Heart left ventricle (tissue), 16 donors: Measurements from ENCODE around the gene TP53RK. TPM values are rescaled to one million over a fixed set of nuclear protein-coding genes. Genes with fewer than 3 reads are reported as not detected.
A peak's percentile ranks its signal among the peaks of the same experiment; 100 is the strongest.

Source experiments
- ATAC-seq, 4 donors: fragments of 200-7000 bp; cut with Tn5 transposase; one replicate each; pipeline ENCODE4 v1.9.1; 2020 to 2022; ENCODE audit warnings: moderate library complexity in 4 of 4, mild to moderate bottlenecking in 3 of 4, moderate number of reproducible peaks in 1 of 4
- DNase-seq, 5 donors: peaks; one replicate each; pipeline ENCODE4 v3.0.0-alpha.2; 2020
- H3K27ac ChIP-seq, 12 donors: fragments of 200-600 bp; sonication (generic) in 4 of 12; one replicate each; pipeline versions ENCODE4 v1.5.0 to v1.8.0; 2016 to 2022; ENCODE audit warnings: mild to moderate bottlenecking in 2 of 12
- H3K27me3 ChIP-seq, 9 donors: fragments of 200-600 bp; sonication (generic) in 2 of 9; one replicate each; pipeline versions ENCODE4 v1.5.1 to v1.8.0; 2016 to 2022; ENCODE audit warnings: mild to moderate bottlenecking in 3 of 9
- H3K36me3 ChIP-seq, 9 donors: fragments of 200-600 bp; sonication (generic) in 2 of 9; one replicate each; pipeline versions ENCODE4 v1.5.0 to v1.8.0; 2018 to 2022; ENCODE audit warnings: mild to moderate bottlenecking in 2 of 9
- H3K4me1 ChIP-seq, 12 donors: fragments of 200-600 bp; sonication (generic) in 4 of 12; one replicate each; pipeline versions ENCODE4 v1.5.0 to v1.8.0; 2016 to 2022; ENCODE audit warnings: mild to moderate bottlenecking in 3 of 12
- H3K4me3 ChIP-seq, 12 donors: fragments of 200-600 bp; sonication (generic) in 4 of 12; one replicate each; pipeline versions ENCODE4 v1.5.0 to v1.8.0; 2017 to 2022; ENCODE audit warnings: mild to moderate bottlenecking in 9 of 12, moderate library complexity in 4 of 12
- H3K9me3 ChIP-seq, 12 donors: fragments of 200-600 bp; sonication (generic) in 4 of 12; one replicate each; pipeline versions ENCODE4 v1.5.0 to v1.8.0; 2016 to 2022; ENCODE audit warnings: mild to moderate bottlenecking in 1 of 12
- POLR2A ChIP-seq, 2 donors: fragments of 450-650 bp; IDR thresholded peaks; one replicate each; pipeline ENCODE4 v1.6.1; 2017; ENCODE audit warnings: antibody characterized with exemption in 2 of 2, mild to moderate bottlenecking in 2 of 2, moderate library complexity in 2 of 2
- WGBS, 4 donors: extraction: QIAGEN DNeasy Blood & Tissue Kit in 2 of 4; methylation state at CpG; one replicate each; pipeline versions ENCODE4 v1.1.5 to v1.1.7; 2013 to 2018; 5-methylcytosine and 5-hydroxymethylcytosine counted together
- intact Hi-C, 10 donors: fragments of 100-400 bp; cut with DNase I; formaldehyde crosslinking; loops; one replicate each; pipeline versions ENCODE4 v1.11.1 to v1.14.2; 2022
- polyA plus RNA-seq, 2 donors: library from polyadenylated mRNA; stranded (reverse); fragments of 200-250 nt; gene quantifications; one replicate each; pipeline ENCODE4 v1.2.3, GENCODE V29; 2013
- total RNA-seq, 9 donors: library from RNA; depleted of rRNA in 2 of 9; stranded (reverse); fragments of >200 nt in 2 of 9; fragmentation: NEBNext Ultra II Directional in 3 of 9; extraction: Animal tissue kit (Norgen Biotek cat#: 25700) in 3 of 9; gene quantifications; one replicate each; pipeline versions ENCODE4 v1.1.0 to v1.2.4, GENCODE V29; 2016 to 2023
- TF ChIP-seq, protein P1 (sequence below), 12 donors: fragments of 200-600 bp; sonication (generic) in 4 of 12; IDR thresholded peaks; one replicate each; pipeline versions ENCODE4 v1.5.0 to v1.8.0; 2018 to 2022; ENCODE audit warnings: antibody characterized with exemption in 12 of 12, mild to moderate bottlenecking in 5 of 12
- donor health status: ischemic (EF 13 %, LVEDD 7.1; RV severe dilation, severe dysfunction).
- donor health status: healthy with polysubstance abuse.
- donor health status: DM: no; HTN: yes; CAD: no.
- donor health status: DM: no; HTN: no; CAD: no.
- donor health status: ischemic (EF 25% LVEDD 6.9; RV normal size, moderate dysfunction).
- donor health status: ischemic (EF 25% LVEDD 5.7; RV mildly dilated, moderate dysfunction).
- donor health status: healthy.
- donor health status: DM: yes; HTN: yes; CAD: no.
- donor health status: ischemic (EF 35%, LVEDD 5.7; RV mildly dilated, moderate dysfunction).
- donor health status: nonischemic (EF 11% LVEDD 7.7; RV severe dilation, severe dysfunction).
- donor health status: DM: yes; HTN: yes; CAD: no.
- donor health status: PGD.
- donor health status: ischemic (EF 29% LVEDD 5.4; RV normal size, mild dysfunction).
- donor health status: nonischemic (EF 23%, LVEDD 6.1; RV moderate dilation, normal function).

The TP53RK gene
- total and polyA plus RNA-seq, 11 donors: 5.0 to 10.8 (median 7.9) TPM

DNA sequence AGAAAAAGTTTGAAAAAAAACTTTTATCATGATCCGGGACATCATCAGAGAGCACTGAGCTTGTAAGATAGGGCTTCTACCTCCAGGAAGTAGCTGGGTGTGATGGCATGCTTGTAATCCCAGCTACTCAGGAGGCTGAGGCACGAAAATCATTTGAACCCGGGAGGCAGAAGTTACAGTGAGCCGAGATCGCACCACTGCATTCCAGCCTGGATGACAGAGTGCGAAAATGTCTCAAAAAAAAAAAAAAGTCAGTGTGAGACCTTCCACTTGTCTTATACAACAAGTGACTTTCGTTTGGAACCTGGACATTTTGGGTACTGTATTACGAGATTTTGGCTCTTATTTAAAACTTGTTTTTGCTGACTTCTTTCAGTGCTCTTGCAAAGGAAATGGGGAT lies 32.1 kb downstream of the TP53RK start:
- Histone ChIP-seq H3K4me1 (no peaks in the 10 kb centered on the region), H3K4me3 (no peak overlapping the region), H3K9me3 (peaks cover 0 to 13% (median 0%) of the 10 kb centered on the region in 12 donors), H3K27ac (no peak overlapping the region), H3K36me3 (no peaks in the 10 kb centered on the region), H3K27me3 (peaks cover 0 to 15% (median 1%) of the 10 kb centered on the region in 9 donors)
- WGBS, 4 donors: 87 to 90% (median 90%) methylated on average over 8 of the region's 8 CpGs
- intact Hi-C loops: no loop called here
- no peak for DNase-seq
- TF ChIP-seq, protein P1, sequence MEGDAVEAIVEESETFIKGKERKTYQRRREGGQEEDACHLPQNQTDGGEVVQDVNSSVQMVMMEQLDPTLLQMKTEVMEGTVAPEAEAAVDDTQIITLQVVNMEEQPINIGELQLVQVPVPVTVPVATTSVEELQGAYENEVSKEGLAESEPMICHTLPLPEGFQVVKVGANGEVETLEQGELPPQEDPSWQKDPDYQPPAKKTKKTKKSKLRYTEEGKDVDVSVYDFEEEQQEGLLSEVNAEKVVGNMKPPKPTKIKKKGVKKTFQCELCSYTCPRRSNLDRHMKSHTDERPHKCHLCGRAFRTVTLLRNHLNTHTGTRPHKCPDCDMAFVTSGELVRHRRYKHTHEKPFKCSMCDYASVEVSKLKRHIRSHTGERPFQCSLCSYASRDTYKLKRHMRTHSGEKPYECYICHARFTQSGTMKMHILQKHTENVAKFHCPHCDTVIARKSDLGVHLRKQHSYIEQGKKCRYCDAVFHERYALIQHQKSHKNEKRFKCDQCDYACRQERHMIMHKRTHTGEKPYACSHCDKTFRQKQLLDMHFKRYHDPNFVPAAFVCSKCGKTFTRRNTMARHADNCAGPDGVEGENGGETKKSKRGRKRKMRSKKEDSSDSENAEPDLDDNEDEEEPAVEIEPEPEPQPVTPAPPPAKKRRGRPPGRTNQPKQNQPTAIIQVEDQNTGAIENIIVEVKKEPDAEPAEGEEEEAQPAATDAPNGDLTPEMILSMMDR (IDR thresholded peaks at IDR 0.05): no peak
- no peak for TF ChIP-seq POLR2A (IDR thresholded peaks at IDR 0.05)
- no peak for ATAC-seq

DNA sequence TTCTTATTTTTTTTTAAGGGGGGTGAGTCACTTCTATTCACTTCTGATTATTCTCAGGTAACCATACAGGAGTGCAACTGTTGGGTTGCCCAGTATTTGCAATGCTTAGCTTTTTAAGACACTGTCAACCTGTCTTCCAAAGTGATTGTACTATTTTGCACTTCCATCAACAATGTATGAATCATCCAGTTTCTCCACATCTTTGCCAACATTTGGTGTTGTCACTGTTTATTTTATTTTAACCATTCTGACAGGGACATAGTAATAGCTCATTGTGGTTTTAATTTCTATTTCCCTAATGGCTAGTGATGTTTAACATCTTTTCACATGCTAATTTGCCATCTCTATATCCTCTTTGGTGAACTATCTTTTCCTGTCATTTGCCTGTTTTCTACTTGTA lies 36.5 kb downstream of the TP53RK start:
- Histone ChIP-seq H3K4me1 (peaks cover 0 to 7% (median 0%) of the 10 kb centered on the region in 12 donors), H3K36me3 (no peaks in the 10 kb centered on the region), H3K27me3 (peaks cover 0 to 35% (median 12%) of the 10 kb centered on the region in 9 donors), H3K27ac (no peak overlapping the region), H3K4me3 (no peak overlapping the region), H3K9me3 (no peaks in the 10 kb centered on the region)
- DNase-seq (no peak), ATAC-seq (no peak)
- intact Hi-C loops: no loop called here
- TF ChIP-seq POLR2A (IDR thresholded peaks at IDR 0.05): no peak
- TF ChIP-seq, protein P1 (IDR thresholded peaks at IDR 0.05): no peak

DNA sequence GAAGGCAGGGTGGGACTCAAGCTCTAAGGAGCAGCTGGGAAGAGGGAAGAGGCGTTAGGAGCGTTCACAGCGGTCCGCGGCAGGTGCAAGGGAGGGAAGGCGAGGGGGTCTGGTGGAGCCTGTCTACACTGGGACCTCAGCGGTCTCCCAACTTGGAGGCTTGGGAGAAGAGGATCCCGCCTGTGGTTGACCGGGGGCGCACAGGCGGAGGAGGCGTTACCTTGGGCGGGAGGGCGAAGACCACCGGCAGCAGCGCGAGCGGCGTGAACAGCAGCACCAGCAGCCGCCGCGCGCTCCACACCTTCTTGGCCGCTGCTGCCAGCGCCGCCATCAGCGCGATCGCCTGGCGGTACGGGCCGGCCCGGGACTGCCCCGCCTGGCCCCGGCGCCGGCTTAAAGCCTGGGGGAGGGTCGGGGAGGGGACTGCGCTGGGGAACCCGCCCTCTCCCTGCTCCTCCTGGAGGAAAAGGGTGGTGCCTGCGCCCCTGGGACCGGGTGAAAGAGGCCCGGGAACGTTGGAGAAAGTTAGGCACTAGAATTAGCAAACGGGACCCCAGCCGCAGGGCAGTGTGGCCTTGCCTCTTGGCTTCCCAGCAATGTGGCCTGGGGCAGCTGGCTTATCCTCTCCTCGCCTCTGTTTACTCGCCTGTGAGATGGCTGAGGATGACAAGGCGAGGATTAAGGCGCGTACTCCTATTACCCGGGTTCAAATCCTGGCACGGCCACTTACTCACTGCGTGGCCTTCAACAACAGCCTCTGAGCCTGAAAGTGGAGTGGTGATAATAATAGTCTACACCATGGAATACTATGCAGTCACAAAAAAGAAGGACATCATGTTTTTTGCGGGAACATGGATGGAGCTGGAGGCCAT lies 37.9 kb downstream of the TP53RK start, which contains the start of gene SLC13A3:
SLC13A3 (minus strand) TSS at position 369 of the 872 bp plus-strand sequence; CDS start at position 331, 38 bp downstream.
- peak in 3 of 4 donors; percentile 41 to 70 (median 58) for ATAC-seq
- TF ChIP-seq, protein P1 (IDR thresholded peaks at IDR 0.05): no peak
- TF ChIP-seq POLR2A (IDR thresholded peaks at IDR 0.05): no peak
- H3K4me1 ChIP-seq: peaks cover 0 to 7% (median 0%) of the 10 kb centered on the region in 12 donors
- H3K36me3 ChIP-seq: no peaks in the 10 kb centered on the region
- intact Hi-C loops: no loop called here
- H3K27me3 ChIP-seq: peaks cover 0 to 35% (median 12%) of the 10 kb centered on the region in 9 donors
- DNase-seq: no peak
- H3K27ac ChIP-seq: no peak within 1 kb of the TSS
- H3K9me3 ChIP-seq: no peaks in the 10 kb centered on the region
- 17 to 28% (median 20%) methylated on average over 34 to 55 of the region's 55 CpGs for WGBS, 4 donors
- peak within 1 kb of the TSS in 9 of 12 donors; percentile 16 to 40 (median 23) for H3K4me3 ChIP-seq

DNA sequence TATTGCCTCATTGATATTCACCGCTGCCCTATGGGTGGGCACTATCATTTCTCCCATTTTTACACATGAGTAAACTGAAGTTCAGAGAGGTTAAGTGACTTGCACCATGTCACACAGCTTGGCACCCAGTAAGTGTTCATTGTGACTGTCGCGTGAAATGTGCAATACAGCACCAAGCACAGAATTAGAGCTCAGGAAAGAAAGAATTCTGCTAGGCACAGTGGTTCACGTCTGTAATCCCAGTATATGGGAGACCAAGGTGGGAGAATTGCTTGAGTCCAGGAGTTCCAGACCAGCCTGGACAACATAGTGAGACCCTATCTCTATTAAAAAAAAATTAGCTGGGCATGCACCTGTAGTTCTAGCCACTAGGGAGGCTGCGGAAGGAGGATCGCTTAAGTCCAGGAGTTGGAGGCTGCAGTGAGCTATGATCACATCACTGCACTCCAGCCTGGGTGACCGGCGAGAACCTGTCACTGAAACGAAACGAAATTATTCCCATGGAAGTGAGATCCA lies 38.6 kb downstream of the TP53RK start:
- H3K27me3 ChIP-seq: peaks cover 0 to 35% (median 12%) of the 10 kb centered on the region in 9 donors
- no peak overlapping the region for H3K27ac ChIP-seq
- H3K4me1 ChIP-seq: peaks cover 0 to 7% (median 0%) of the 10 kb centered on the region in 12 donors
- H3K9me3 ChIP-seq: no peaks in the 10 kb centered on the region
- no peak for DNase-seq
- H3K4me3 ChIP-seq: peak overlapping the region in 3 of 12 donors; percentile 20 to 40 (median 33)
- intact Hi-C loops: no loop called here
- 82 to 87% (median 85%) methylated on average over 10 of the region's 10 CpGs for WGBS, 4 donors
- TF ChIP-seq POLR2A (IDR thresholded peaks at IDR 0.05): no peak
- TF ChIP-seq, protein P1 (IDR thresholded peaks at IDR 0.05): no peak
- no peak for ATAC-seq
- no peaks in the 10 kb centered on the region for H3K36me3 ChIP-seq
